ENCODE results near the gene SMOC1. TPM values are rescaled to one million over a fixed set of nuclear protein-coding genes. Genes with fewer than 3 reads are reported as not detected.

The SMOC1 gene
- total RNA-seq, 1 experiment from 2014 or later = 0.46 TPM

DNA sequence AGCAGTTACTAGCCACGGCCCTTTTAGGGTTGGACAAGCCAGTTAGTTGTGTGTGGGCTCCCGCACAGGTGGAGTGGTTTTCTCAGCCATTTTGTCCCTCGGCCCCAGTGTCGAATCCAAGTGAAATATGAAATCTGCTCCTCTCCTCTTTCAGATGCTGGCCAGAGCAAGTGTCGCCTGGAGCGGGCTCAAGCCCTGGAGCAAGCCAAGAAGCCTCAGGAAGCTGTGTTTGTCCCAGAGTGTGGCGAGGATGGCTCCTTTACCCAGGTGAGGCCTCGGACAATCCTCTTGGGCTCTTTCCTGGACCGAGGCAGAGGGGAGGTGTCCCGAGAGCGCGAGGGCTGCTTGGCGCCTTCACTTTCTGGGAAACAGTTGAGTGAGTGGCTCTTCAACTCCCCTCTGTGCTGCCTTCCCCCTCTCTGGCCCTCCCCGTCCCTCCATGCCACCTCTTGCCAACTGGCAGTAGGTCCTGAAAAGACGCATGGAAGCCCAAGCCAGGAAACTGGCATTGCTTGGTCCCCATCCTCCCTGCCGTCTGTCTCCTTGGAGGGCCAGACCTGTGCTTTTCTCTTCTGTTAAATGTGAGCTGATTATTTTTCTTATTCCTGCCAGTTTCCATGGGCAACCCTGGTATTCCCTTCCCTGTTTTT lies 74.2 kb downstream of the SMOC1 start:
- Histone ChIP-seq H3K4me1 (ENCODE audit: control insufficient read depth, insufficient read depth, low read length) (no peaks in the 10 kb centered on the region), H3K9me3 (ENCODE audit: control insufficient read depth, insufficient read depth, low read depth, low read length) (no peaks in the 10 kb centered on the region), H3K36me3 (ENCODE audit: control insufficient read depth, insufficient read depth, low read length) (no peaks in the 10 kb centered on the region), H3K27ac (ENCODE audit: low read length) (no peak overlapping the region), H3K4me3 (ENCODE audit: low read depth in 2 of 2, low read length in 2 of 2) (no peak overlapping the region), H3K27me3 (ENCODE audit: control insufficient read depth, insufficient read depth, low read length) (peaks cover 4% of the 10 kb centered on the region; the same call in 1 of the 2 replicates)
- POLR2A ChIA-PET = no interaction called here
- ATAC-seq (no peak), DNase-seq (ENCODE audit: low read depth, low spot score) (no peak)
- CTCF ChIA-PET = no interaction called here
- in situ Hi-C loops (cut with HindIII; ENCODE audit: low pct_unique_long_range_greater_than_20kb, low sequenced_read_pairs) (no loop called here), intact Hi-C loops (cut with micrococcal nuclease; ENCODE audit: unreplicated experiment) (no loop called here)
- BruUV-seq (replicated peaks) = no TSS peak
- no peak for TF ChIP-seq TCF7L2 (IDR thresholded peaks at IDR 0.05; ENCODE audit: low read depth, low read length)
- TF ChIP-seq CTCF (IDR thresholded peaks at IDR 0.05) = no peak
- TF ChIP-seq POLR2AphosphoS5 (IDR thresholded peaks at IDR 0.05; ENCODE audit: low read depth, low read length) = no peak
- TF ChIP-seq, protein P1, sequence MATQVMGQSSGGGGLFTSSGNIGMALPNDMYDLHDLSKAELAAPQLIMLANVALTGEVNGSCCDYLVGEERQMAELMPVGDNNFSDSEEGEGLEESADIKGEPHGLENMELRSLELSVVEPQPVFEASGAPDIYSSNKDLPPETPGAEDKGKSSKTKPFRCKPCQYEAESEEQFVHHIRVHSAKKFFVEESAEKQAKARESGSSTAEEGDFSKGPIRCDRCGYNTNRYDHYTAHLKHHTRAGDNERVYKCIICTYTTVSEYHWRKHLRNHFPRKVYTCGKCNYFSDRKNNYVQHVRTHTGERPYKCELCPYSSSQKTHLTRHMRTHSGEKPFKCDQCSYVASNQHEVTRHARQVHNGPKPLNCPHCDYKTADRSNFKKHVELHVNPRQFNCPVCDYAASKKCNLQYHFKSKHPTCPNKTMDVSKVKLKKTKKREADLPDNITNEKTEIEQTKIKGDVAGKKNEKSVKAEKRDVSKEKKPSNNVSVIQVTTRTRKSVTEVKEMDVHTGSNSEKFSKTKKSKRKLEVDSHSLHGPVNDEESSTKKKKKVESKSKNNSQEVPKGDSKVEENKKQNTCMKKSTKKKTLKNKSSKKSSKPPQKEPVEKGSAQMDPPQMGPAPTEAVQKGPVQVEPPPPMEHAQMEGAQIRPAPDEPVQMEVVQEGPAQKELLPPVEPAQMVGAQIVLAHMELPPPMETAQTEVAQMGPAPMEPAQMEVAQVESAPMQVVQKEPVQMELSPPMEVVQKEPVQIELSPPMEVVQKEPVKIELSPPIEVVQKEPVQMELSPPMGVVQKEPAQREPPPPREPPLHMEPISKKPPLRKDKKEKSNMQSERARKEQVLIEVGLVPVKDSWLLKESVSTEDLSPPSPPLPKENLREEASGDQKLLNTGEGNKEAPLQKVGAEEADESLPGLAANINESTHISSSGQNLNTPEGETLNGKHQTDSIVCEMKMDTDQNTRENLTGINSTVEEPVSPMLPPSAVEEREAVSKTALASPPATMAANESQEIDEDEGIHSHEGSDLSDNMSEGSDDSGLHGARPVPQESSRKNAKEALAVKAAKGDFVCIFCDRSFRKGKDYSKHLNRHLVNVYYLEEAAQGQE (IDR thresholded peaks at IDR 0.05; ENCODE audit: insufficient read depth in 1 of 2, low read depth in 2 of 2, low read length in 1 of 2) = no peak
- no peak for TF ChIP-seq SIN3A (IDR thresholded peaks at IDR 0.05; ENCODE audit: borderline replicate concordance, insufficient read depth, low read depth, low read length)

DNA sequence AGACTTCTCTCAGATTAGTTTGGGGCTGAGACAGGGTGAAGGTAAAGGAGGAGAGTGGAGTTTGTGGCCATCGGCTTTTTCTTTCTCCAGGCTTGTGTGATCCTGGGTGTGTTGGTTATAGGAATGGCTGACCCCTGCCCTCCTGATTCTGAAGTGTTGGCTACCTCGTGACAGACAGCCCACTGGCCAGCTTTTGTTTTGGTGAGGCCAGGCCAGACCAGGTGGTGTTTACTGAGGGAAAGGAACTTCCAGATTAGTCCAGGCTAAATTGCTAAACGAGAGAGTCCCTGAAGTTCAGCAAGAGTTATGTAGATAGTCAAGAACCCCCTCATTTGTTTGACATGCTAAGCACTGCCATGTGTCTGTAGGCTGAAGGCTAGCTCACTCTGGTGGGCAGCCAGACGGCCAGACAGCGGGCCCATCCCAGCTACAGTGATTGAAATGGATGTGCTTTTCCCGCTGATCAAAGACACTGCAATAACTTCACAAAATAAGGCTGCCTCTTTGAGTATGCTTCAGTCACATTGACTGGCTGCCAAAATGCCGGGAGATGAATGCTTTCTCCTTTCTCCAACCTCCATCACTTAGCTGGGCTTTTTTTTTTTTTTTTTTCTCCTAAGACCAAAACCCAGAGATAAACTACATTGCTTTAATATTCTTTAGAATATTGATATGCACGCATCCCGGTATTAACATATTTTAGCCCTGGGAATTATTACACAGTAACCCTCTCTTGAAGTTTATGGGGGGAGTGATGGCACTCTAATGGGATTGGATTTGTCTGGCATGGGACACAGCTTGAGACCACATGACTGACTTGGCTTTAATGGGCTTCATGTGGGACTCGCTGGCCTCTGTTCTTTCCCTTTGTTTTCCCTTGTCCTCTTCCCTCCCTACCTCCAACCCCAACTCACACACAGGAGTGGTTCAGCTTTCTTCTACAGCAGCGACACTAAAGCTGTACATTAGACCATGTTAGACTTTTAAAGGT lies 76.9 kb downstream of the SMOC1 start:
- no peak for ATAC-seq
- intact Hi-C loops (cut with micrococcal nuclease; ENCODE audit: unreplicated experiment) (no loop called here), in situ Hi-C loops (cut with HindIII; ENCODE audit: low pct_unique_long_range_greater_than_20kb, low sequenced_read_pairs) (no loop called here)
- POLR2A ChIA-PET = no interaction called here
- H3K4me1 ChIP-seq (ENCODE audit: control insufficient read depth, insufficient read depth, low read length) = no peaks in the 10 kb centered on the region
- H3K27ac ChIP-seq (ENCODE audit: low read length) = no peak overlapping the region
- H3K36me3 ChIP-seq (ENCODE audit: control insufficient read depth, insufficient read depth, low read length) = no peaks in the 10 kb centered on the region
- CTCF ChIA-PET = no interaction called here
- peaks cover 4% of the 10 kb centered on the region; the same call in 1 of the 2 replicates for H3K27me3 ChIP-seq (ENCODE audit: control insufficient read depth, insufficient read depth, low read length)
- H3K9me3 ChIP-seq (ENCODE audit: control insufficient read depth, insufficient read depth, low read depth, low read length) = no peaks in the 10 kb centered on the region
- H3K4me3 ChIP-seq (ENCODE audit: low read depth in 2 of 2, low read length in 2 of 2) = no peak overlapping the region
- no TSS peak for BruUV-seq (replicated peaks)
- TF ChIP-seq, protein P1 (IDR thresholded peaks at IDR 0.05; ENCODE audit: insufficient read depth in 1 of 2, low read depth in 2 of 2, low read length in 1 of 2) = no peak
- no peak for TF ChIP-seq CTCF (IDR thresholded peaks at IDR 0.05)
- no peak for TF ChIP-seq SIN3A (IDR thresholded peaks at IDR 0.05; ENCODE audit: borderline replicate concordance, insufficient read depth, low read depth, low read length)
- no peak for TF ChIP-seq POLR2AphosphoS5 (IDR thresholded peaks at IDR 0.05; ENCODE audit: low read depth, low read length)
- no peak for TF ChIP-seq TCF7L2 (IDR thresholded peaks at IDR 0.05; ENCODE audit: low read depth, low read length)
- DNase-seq (ENCODE audit: low read depth, low spot score) = no peak

All from Panc1 (cell line).